B cell (primary cell): ENCODE results near the gene RBM39. TPM values are rescaled to one million over a fixed set of nuclear protein-coding genes. Genes with fewer than 3 reads are reported as not detected.

Experiments used
- ATAC-seq: fragments of 200-7000 bp; cut with Tn5 transposase; one replicate; pipeline ENCODE4 v1.10.0; 2021; ENCODE audit warnings: low read depth, mild to moderate bottlenecking, moderate number of reproducible peaks, moderate library complexity
- CTCF ChIA-PET: fragments of 350-600 bp; sonication (Branson Sonifier 250); formaldehyde crosslinking; loops from one replicate; lab custom pipeline; 2021; ENCODE audit warnings: antibody characterized with exemption, inconsistent platforms; lab: Charles Lee
- POLR2A ChIA-PET: fragments of 350-600 bp; sonication (Branson Sonifier 250); formaldehyde crosslinking; loops from one replicate; lab custom pipeline; 2021; ENCODE audit warnings: antibody characterized with exemption; lab: Charles Lee
- DNase-seq: peaks from one replicate; pipeline ENCODE4 v3.0.0; 2013
- H2AFZ ChIP-seq: 2 replicates; pipeline ENCODE4 v1.6.1; 2012; ENCODE audit warnings: mild to moderate bottlenecking, low read depth, low read length; ENCODE audit not compliant: insufficient read depth, poor library complexity, severe bottlenecking
- H3K27ac ChIP-seq, 2 donors: 1 replicate in 1 of 2; 2 replicates in 1 of 2; pipeline ENCODE4 v1.5.1; 2012 to 2013; ENCODE audit warnings: low read length in 2 of 2, mild to moderate bottlenecking in 2 of 2, moderate library complexity in 1 of 2
- H3K27me3 ChIP-seq, 4 experiments: fragments of 200-600 bp in 1 of 4; sonication (generic) in 1 of 4; replicated peaks in 1 of 4; 1 replicate in 2 of 4; 2 replicates in 2 of 4; pipeline versions ENCODE4 v1.6.1 to v1.7.0; 2013 to 2016; ENCODE audit warnings: low read length in 3 of 4, mild to moderate bottlenecking in 2 of 4, mixed read lengths in 1 of 4, moderate library complexity in 1 of 4; ENCODE audit not compliant: insufficient read depth in 4 of 4, control insufficient read depth in 3 of 4; ENCODE audit errors: control extremely low read depth in 1 of 4
- H3K36me3 ChIP-seq, 2 experiments: replicated peaks in 1 of 2; 1 replicate in 1 of 2; 2 replicates in 1 of 2; pipeline versions ENCODE4 v1.6.1 to v1.7.1; 2013; ENCODE audit warnings: low read length in 1 of 2; ENCODE audit not compliant: insufficient read depth in 2 of 2, control insufficient read depth in 1 of 2; ENCODE audit errors: control extremely low read depth in 1 of 2, extremely low read depth in 1 of 2
- H3K4me1 ChIP-seq, 2 donors: fragments of 200-600 bp in 1 of 2; sonication (generic) in 1 of 2; 1 replicate in 1 of 2; 2 replicates in 1 of 2; pipeline versions ENCODE4 v1.5.1 to v1.6.1; 2013 to 2017; ENCODE audit warnings: low read length in 2 of 2; ENCODE audit not compliant: control insufficient read depth in 2 of 2, insufficient read depth in 2 of 2
- H3K4me2 ChIP-seq: replicated peaks from 2 replicates; pipeline ENCODE3; 2012; ENCODE audit warnings: mild to moderate bottlenecking, low read depth, low read length; ENCODE audit not compliant: poor library complexity, severe bottlenecking
- H3K4me3 ChIP-seq, 5 experiments: fragments of 200-600 bp in 1 of 5; sonication (generic) in 1 of 5; 1 replicate in 3 of 5; 2 replicates in 2 of 5; pipeline versions ENCODE4 v1.5.1 to v1.7.0; 2011 to 2016; ENCODE audit warnings: low read length in 4 of 5, mild to moderate bottlenecking in 4 of 5, low read depth in 2 of 5, control low read depth in 1 of 5, moderate library complexity in 1 of 5; ENCODE audit not compliant: insufficient read depth in 1 of 5; ENCODE audit errors: control extremely low read depth in 1 of 5, extremely low read depth in 1 of 5
- H3K79me2 ChIP-seq: fragments of 200-600 bp; sonication (generic); one replicate; pipeline ENCODE4 v1.6.0; 2016; ENCODE audit warnings: low read length; ENCODE audit not compliant: control insufficient read depth, insufficient read depth
- H3K9ac ChIP-seq: fragments of 200-600 bp; sonication (generic); 2 replicates; pipeline ENCODE4 v1.6.1; 2017; ENCODE audit warnings: mild to moderate bottlenecking, low read length, moderate library complexity
- H3K9me3 ChIP-seq, 3 donors: one replicate each; pipeline versions ENCODE4 v1.6.1 to v1.7.1; 2013; ENCODE audit warnings: low read length in 2 of 3; ENCODE audit not compliant: control insufficient read depth in 2 of 3, insufficient read depth in 1 of 3; ENCODE audit errors: control extremely low read depth in 1 of 3
- H4K20me1 ChIP-seq: 2 replicates; pipeline ENCODE4 v1.6.0; 2012; ENCODE audit warnings: mild to moderate bottlenecking, low read length; ENCODE audit not compliant: insufficient read depth, control insufficient read depth, poor library complexity, severe bottlenecking
- H3K27ac Mint-ChIP-seq: one replicate; pipeline ENCODE4 v1.8.0; 2021; ENCODE audit warnings: mixed read lengths
- H3K27me3 Mint-ChIP-seq: one replicate; pipeline ENCODE4 v1.8.0; 2021; ENCODE audit warnings: mixed read lengths
- H3K4me1 Mint-ChIP-seq: one replicate; pipeline ENCODE4 v1.8.0; 2021; ENCODE audit warnings: mixed read lengths
- H3K4me3 Mint-ChIP-seq: one replicate; pipeline ENCODE4 v1.8.0; 2021; ENCODE audit warnings: mixed read lengths
- H3K9me3 Mint-ChIP-seq: one replicate; pipeline ENCODE4 v1.8.0; 2022; ENCODE audit warnings: mixed read lengths; ENCODE audit not compliant: insufficient read depth
- CTCF ChIP-seq: fragments of 200-600 bp; IDR thresholded peaks from one replicate; pipeline ENCODE4 v1.8.0; 2022; ENCODE audit warnings: antibody characterized with exemption, mild to moderate bottlenecking
- EZH2 ChIP-seq: IDR thresholded peaks from 2 replicates; pipeline ENCODE4 v1.6.1; 2012; ENCODE audit warnings: borderline replicate concordance, low read depth, mild to moderate bottlenecking, moderate library complexity, low read length; ENCODE audit not compliant: insufficient read depth, poor library complexity, severe bottlenecking
- WGBS: methylation state at CpG from one replicate; pipeline ENCODE4 v1.1.5; 2013; ENCODE audit warnings: missing lambda C conversion rate; ENCODE audit not compliant: insufficient coverage; 5-methylcytosine and 5-hydroxymethylcytosine counted together
- intact Hi-C: fragments of 100-400 bp; cut with micrococcal nuclease; formaldehyde crosslinking; loops from one replicate; pipeline ENCODE4 v1.10.0; 2022
- polyA plus RNA-seq: library from polyadenylated mRNA; depleted of rRNA; stranded (reverse); fragments of >200 nt; gene quantifications from 2 replicates; pipeline ENCODE4 v1.2.3, GENCODE V29; 2012
- total RNA-seq, 2 donors: library from RNA; stranded (reverse); fragments of 120-200 nt in 1 of 2; gene quantifications; 1 replicate in 1 of 2; 2 replicates in 1 of 2; pipeline versions ENCODE4 v1.2.3 to v1.2.4, GENCODE V29; 2013 to 2022

The RBM39 gene
- total and polyA plus RNA-seq, 2 donors (not counting 1 experiment from before 2014, with no cell fraction given), result 217 to 689 TPM

- ATAC-seq (no peak), DNase-seq (no peak)
- Mint-ChIP-seq H3K4me1 (peaks cover 4% of the 10 kb centered on the region), H3K4me3 (no peak overlapping the region), H3K27ac (no peak overlapping the region), H3K27me3 (no peaks in the 10 kb centered on the region), H3K9me3 (no peaks in the 10 kb centered on the region)
- Histone ChIP-seq H3K4me2 (no peak overlapping the region), H3K9ac (no peak overlapping the region), H3K36me3 (peaks cover 2 to 46% of the 10 kb centered on the region in 2 experiments), H3K9me3 (no peaks in the 10 kb centered on the region), H3K27ac (no peak overlapping the region), H2AFZ (no peak overlapping the region), H4K20me1 (no peaks in the 10 kb centered on the region), H3K4me3 (no peak overlapping the region), H3K27me3 (no peaks in the 10 kb centered on the region), H3K79me2 (peaks cover 2% of the 10 kb centered on the region), H3K4me1 (peaks cover 0 to 4% of the 10 kb centered on the region in 2 donors)
- ChIA-PET POLR2A (no interaction called here), CTCF (interaction anchor here (0.8 to 1.6 kb wide), 4 partner anchors 20 to 206 kb away, joined by 3 read pairs; partner anchors contain the start of gene RBM39)
- WGBS, result 100% methylated on average over 1 of the region's 1 CpG
- intact Hi-C loops, result no loop called here
- no peak for TF ChIP-seq EZH2
- TF ChIP-seq CTCF, result no peak
Measured at GRCh38 chr20:35669681-35670080, 72.4 kb downstream of the RBM39 start.

GRCh38 chr20:35669221-35669620 lies 72.8 kb downstream of the RBM39 start:
- no peak overlapping the region for H3K4me2 ChIP-seq
- H3K36me3 ChIP-seq, result peaks cover 2 to 42% of the 10 kb centered on the region in 2 experiments
- WGBS, result 89% methylated on average over 5 of the region's 5 CpGs
- H2AFZ ChIP-seq, result no peak overlapping the region
- DNase-seq (no peak), ATAC-seq (no peak)
- Mint-ChIP-seq H3K27ac (no peak overlapping the region), H3K4me3 (no peak overlapping the region), H3K9me3 (no peaks in the 10 kb centered on the region), H3K27me3 (no peaks in the 10 kb centered on the region), H3K4me1 (peaks cover 4% of the 10 kb centered on the region)
- H3K27ac ChIP-seq, result no peak overlapping the region
- H3K79me2 ChIP-seq, result peaks cover 7% of the 10 kb centered on the region
- intact Hi-C loops, result no loop called here
- H3K27me3 ChIP-seq, result no peaks in the 10 kb centered on the region
- POLR2A ChIA-PET, result no interaction called here
- H3K4me3 ChIP-seq, result no peak overlapping the region
- H3K9ac ChIP-seq, result no peak overlapping the region
- no peak for TF ChIP-seq EZH2
- TF ChIP-seq CTCF, result no peak
- H3K9me3 ChIP-seq, result no peaks in the 10 kb centered on the region
- CTCF ChIA-PET, result interaction anchor here (0.8 to 0.9 kb wide), 2 partner anchors 50 to 206 kb away, joined by 3 read pairs; no protein-coding TSS in a partner anchor
- H3K4me1 ChIP-seq, result peaks cover 0 to 4% of the 10 kb centered on the region in 2 donors
- H4K20me1 ChIP-seq, result no peaks in the 10 kb centered on the region
